T-helper 2 cell treated with Interferon-gamma antibody and Interleukin-4, amounts not matched to agents 100 ng/mL and 5 ng/mL, for 36 hours (primary cell): ENCODE measurements around the gene DNAJC30. TPM values are rescaled to one million over a fixed set of nuclear protein-coding genes. Genes with fewer than 3 reads are reported as not detected.
"Not testable (repeated sequence)": the region's sequence is repeated elsewhere in the genome, so short reads cannot be mapped to it uniquely, and the experiment has no call there.

ENCODE experiments used
- intact Hi-C: fragments of 100-400 bp; cut with micrococcal nuclease; formaldehyde crosslinking; loops from one replicate; pipeline ENCODE4 v1.15.1; 2023
- total RNA-seq: library from RNA; stranded (reverse); gene quantifications from 2 replicates; pipeline ENCODE4 v1.2.3, GENCODE V29; 2022

Gene DNAJC30
- total RNA-seq: 7.5 and 8.5 TPM in 2 replicates

- intact Hi-C loops: loop anchor here (1.0 to 2.0 kb wide), 5 partner anchors 16 to 160 kb away; partner anchors contain the start of genes ABHD11, BAZ1B, BCL7B and VPS37D
These were observed at the start of gene DNAJC30, which contains the start of gene BUD23 for GRCh38 chr7:73683056-73683787. TSS of gene DNAJC30 (minus strand) at chr7:73683453. CDS start at chr7:73683423, 30 bp downstream. TSS of gene BUD23 (plus strand) at chr7:73683597. CDS start at chr7:73683626, 29 bp downstream.

- intact Hi-C loops: loop anchor here (10.0 kb wide), 1 partner anchor 352 kb away; the partner anchor contains the start of gene LIMK1
These were observed 49.1 kb upstream of the DNAJC30 start for GRCh38 chr7:73732397-73732796.

GRCh38 chr7:73730485-73730884 is 47.2 kb upstream of the DNAJC30 start:
- intact Hi-C loops: loop anchor here (10.0 kb wide), 1 partner anchor 354 kb away; the partner anchor contains the start of gene LIMK1

- intact Hi-C loops: no loop called here
These were observed 45.3 kb upstream of the DNAJC30 start for GRCh38 chr7:73728551-73728950.

GRCh38 chr7:73727952-73728351 is 44.7 kb upstream of the DNAJC30 start:
- intact Hi-C loops: no loop called here

DNA sequence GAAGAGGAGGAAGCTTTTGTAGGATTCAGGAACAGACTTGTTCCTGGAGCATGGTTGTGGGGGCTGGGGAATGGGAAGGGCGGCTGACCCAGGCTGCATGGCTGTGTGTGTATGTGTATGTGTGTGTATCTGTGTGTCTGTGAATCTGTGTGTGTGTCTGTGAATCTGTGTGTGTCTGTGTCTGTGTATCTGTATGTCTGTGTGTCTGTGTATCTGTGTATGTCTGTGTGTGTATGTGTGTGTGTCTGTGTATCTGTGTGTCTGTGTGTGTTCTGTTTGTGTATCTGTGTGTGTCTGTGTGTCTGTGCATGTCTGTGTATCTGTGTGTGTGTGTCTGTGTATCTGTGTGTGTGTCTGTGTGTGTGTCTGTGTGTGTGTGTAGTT is 42.8 kb upstream of the DNAJC30 start:
- intact Hi-C loops: no loop called here

DNA sequence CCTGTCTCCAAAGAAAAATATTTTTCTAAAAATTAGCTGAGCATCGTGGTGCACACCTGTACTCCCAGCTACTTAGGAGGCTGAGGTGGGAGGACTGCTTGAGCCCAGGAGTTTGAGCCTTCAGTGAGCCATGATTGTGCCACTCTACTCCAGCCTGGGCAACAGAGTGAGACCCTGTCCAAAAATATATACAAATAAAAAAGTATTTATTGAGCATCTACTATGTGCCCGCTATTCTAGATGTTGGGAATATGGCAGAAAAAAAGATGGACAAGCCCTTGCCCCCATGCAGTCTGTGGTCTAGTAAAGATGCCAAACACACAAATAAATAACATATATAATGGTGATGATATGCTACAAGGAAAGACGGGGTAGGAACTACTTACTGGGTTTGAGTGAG is 40.6 kb upstream of the DNAJC30 start:
- intact Hi-C loops: no loop called here

GRCh38 chr7:73722785-73723184 is 39.5 kb upstream of the DNAJC30 start:
- intact Hi-C loops: no loop called here

DNA sequence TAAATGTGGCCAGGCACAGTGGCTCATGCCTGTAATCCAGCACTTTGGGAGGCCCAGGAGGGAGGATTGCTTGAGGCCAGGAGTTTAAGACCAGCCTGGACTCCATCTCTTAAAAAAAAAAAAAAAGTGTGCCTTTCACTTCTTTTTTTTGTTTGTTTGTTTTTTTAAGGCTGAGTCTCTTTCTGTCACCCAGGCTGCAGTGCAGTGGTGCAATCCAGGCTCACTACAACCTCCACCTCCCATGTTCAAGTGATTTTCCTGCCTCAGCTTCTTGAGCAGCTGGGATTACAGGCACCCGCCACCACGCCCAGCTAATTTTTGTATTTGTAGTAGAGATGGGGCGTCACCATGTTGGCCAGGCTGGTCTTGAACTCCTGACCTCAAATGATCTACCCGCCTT is 38.9 kb upstream of the DNAJC30 start:
- intact Hi-C loops: not testable (repeated sequence)

GRCh38 chr7:73721377-73721817 is 38.1 kb upstream of the DNAJC30 start:
- intact Hi-C loops: no loop called here

GRCh38 chr7:73720443-73720842 is 37.2 kb upstream of the DNAJC30 start:
- intact Hi-C loops: not testable (repeated sequence)

- intact Hi-C loops: loop anchor here (2.0 to 5.0 kb wide), 2 partner anchors 19 to 97 kb away; partner anchors contain the start of genes ABHD11 and MLXIPL
These were observed 36.5 kb upstream of the DNAJC30 start for GRCh38 chr7:73719806-73720169.

- intact Hi-C loops: loop anchor here (1.0 to 5.0 kb wide), 5 partner anchors 20 to 197 kb away; partner anchors contain the start of genes ABHD11, BAZ1B, BUD23 and DNAJC30
These were observed 35.9 kb upstream of the DNAJC30 start, which contains the start of gene STX1A for GRCh38 chr7:73718905-73719805. TSS of gene STX1A (minus strand) at chr7:73719669. CDS start at chr7:73719631, 38 bp downstream.

- intact Hi-C loops: loop anchor here (1.0 to 5.0 kb wide), 5 partner anchors 20 to 196 kb away; partner anchors contain the start of genes ABHD11, BAZ1B, BUD23 and DNAJC30
These were observed 35.2 kb upstream of the DNAJC30 start for GRCh38 chr7:73718438-73718881.

DNA sequence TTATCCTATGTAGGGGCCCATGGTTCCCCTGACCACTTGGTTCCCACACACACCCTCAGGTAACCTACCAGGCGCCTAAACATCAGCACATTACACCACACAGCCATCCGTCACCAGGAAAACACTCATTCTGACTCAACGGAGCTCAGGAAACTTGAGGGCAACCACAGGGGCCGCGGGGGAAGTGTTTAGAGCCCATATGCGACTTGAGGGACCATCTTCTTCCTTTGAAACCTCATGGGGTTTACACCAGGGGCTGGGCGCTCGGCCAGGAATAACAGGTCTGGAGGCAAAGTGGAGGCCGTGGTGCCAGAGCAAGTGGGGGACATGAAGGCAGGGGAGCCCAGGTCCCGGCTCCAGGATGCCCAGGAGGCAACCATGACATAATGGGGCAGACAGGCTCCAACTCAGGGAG is 34.7 kb upstream of the DNAJC30 start:
- intact Hi-C loops: loop anchor here (1.0 to 5.0 kb wide), 5 partner anchors 21 to 196 kb away; partner anchors contain the start of genes ABHD11, BAZ1B, BUD23 and DNAJC30

DNA sequence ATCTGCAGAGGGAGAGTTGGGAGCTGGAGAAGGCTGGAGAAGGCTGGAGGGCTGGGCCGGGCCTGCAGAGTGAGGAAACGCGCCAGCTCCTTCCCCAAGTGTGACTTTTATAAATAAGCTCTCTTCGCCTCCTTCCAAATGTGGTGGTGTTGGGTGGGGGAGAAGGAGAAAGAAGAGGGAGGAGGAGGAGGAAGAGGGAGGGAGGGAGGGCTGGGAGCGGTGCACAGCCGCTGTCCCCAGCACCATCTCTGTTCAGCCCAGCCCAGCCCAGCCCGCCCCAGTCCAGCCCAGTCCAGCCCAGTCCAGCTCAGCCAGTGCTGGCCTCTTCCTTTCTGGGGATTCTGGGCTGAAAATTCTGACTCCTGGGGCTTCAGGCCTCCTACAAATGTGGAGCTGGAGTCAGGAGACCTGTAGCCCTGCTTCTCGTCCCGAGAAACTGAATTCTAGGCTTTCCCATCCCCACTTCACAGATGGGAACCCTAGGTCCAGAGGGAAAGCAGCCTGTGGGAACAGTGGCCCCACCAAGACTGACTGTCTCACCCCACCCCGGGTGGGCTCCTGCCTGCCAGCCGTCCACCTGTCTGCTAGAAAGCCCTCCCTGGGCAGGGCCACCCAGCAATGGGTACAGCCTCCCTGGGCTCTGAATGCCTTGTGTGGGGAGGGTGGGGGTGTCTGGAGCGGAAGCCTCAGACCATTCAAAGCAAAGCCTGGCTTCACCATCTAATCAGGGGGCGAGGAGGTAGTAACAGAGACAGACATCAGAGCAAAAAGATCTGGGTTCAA is 34.0 kb upstream of the DNAJC30 start:
- intact Hi-C loops: loop anchor here (5.0 kb wide), 1 partner anchor 95 kb away; the partner anchor contains the start of gene MLXIPL

DNA sequence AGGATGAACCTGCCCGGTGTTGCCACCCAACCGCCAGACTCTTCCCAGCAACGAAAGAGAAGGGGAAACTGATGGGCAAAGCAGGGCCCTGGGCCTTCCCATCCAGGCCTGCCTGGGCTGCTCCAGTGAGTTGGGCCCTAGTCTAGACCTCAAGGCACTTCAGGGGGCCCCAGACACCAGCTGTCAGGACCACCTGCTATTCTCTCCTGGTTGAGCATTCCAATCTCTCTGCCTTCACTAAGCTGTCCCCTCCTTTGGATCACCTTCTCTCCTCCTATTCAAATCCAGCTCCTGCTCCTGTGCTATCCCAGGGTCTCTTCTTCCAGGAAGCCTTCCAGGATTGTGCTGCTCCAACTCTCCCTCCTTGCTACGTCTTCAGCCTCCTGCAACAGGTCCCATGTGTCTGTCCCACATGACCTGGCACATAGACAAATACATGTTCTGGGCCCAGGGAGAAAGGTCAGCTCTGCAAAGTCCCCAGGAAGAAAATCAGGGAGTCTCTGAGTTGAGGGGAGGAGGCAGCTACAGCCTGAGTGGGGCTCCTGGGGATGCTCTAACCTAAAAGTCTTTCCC is 33.2 kb upstream of the DNAJC30 start:
- intact Hi-C loops: loop anchor here (1.0 to 5.0 kb wide), 2 partner anchors 12 to 94 kb away; partner anchors contain the start of gene MLXIPL

- intact Hi-C loops: loop anchor here (1.0 to 5.0 kb wide), 2 partner anchors 11 to 93 kb away; partner anchors contain the start of gene MLXIPL
These were observed 32.5 kb upstream of the DNAJC30 start for GRCh38 chr7:73715648-73716317.

- intact Hi-C loops: not testable (repeated sequence)
These were observed 30.1 kb upstream of the DNAJC30 start for GRCh38 chr7:73713319-73713718.
